ENCODE results near the gene CLDN20. TPM values are rescaled to one million over a fixed set of nuclear protein-coding genes. Genes with fewer than 3 reads are reported as not detected.

CLDN20 gene
- total RNA-seq, 3 donors from 2014 or later (not counting 1 experiment from before 2014, with no cell fraction given): not detected

GRCh38 chr6:155324993-155325392, 61.2 kb downstream of the CLDN20 start:
- intact Hi-C loops (cut with micrococcal nuclease): loop anchor here (5.0 kb wide), 1 partner anchor 1237 kb away; no protein-coding TSS in a partner anchor
- Mint-ChIP-seq H3K4me3 (no peak overlapping the region), H3K9me3 (no peaks in the 10 kb centered on the region), H3K4me1 (peaks cover 5% of the 10 kb centered on the region in 2 donors), H3K27me3 (ENCODE audit: low read depth in 2 of 2) (peaks cover 3 to 16% of the 10 kb centered on the region in 2 donors), H3K27ac (no peak overlapping the region), H3K36me3 (no peaks in the 10 kb centered on the region)
- H3K27me3 ChIP-seq (ENCODE audit: control insufficient read depth, insufficient read depth, low read length): no peaks in the 10 kb centered on the region
- H3K9me3 ChIP-seq (ENCODE audit: control insufficient read depth, insufficient read depth, low read length): no peaks in the 10 kb centered on the region
- H3K4me1 ChIP-seq (ENCODE audit: control insufficient read depth, insufficient read depth, low read length): no peaks in the 10 kb centered on the region
- TF ChIP-seq, protein P1, sequence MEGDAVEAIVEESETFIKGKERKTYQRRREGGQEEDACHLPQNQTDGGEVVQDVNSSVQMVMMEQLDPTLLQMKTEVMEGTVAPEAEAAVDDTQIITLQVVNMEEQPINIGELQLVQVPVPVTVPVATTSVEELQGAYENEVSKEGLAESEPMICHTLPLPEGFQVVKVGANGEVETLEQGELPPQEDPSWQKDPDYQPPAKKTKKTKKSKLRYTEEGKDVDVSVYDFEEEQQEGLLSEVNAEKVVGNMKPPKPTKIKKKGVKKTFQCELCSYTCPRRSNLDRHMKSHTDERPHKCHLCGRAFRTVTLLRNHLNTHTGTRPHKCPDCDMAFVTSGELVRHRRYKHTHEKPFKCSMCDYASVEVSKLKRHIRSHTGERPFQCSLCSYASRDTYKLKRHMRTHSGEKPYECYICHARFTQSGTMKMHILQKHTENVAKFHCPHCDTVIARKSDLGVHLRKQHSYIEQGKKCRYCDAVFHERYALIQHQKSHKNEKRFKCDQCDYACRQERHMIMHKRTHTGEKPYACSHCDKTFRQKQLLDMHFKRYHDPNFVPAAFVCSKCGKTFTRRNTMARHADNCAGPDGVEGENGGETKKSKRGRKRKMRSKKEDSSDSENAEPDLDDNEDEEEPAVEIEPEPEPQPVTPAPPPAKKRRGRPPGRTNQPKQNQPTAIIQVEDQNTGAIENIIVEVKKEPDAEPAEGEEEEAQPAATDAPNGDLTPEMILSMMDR (IDR thresholded peaks at IDR 0.05): no peak
- H3K36me3 ChIP-seq (ENCODE audit: control insufficient read depth, insufficient read depth, low read length): no peaks in the 10 kb centered on the region
- ATAC-seq: no peak
- no peak for DNase-seq
- no peak overlapping the region for H3K27ac ChIP-seq (ENCODE audit: low read length)
- H3K4me3 ChIP-seq (ENCODE audit: low read length): no peak overlapping the region

GRCh38 chr6:155325700-155326516, 62.1 kb downstream of the CLDN20 start:
- H3K27ac ChIP-seq (ENCODE audit: low read length): no peak overlapping the region
- TF ChIP-seq, protein P1 (IDR thresholded peaks at IDR 0.05): no peak
- no peaks in the 10 kb centered on the region for H3K27me3 ChIP-seq (ENCODE audit: control insufficient read depth, insufficient read depth, low read length)
- no peak overlapping the region for H3K4me3 Mint-ChIP-seq
- no peaks in the 10 kb centered on the region for H3K9me3 Mint-ChIP-seq
- H3K36me3 ChIP-seq (ENCODE audit: control insufficient read depth, insufficient read depth, low read length): no peaks in the 10 kb centered on the region
- intact Hi-C loops (cut with micrococcal nuclease): loop anchor here (5.0 kb wide), 1 partner anchor 1236 kb away; no protein-coding TSS in a partner anchor
- WGBS (ENCODE audit: insufficient coverage): 81% methylated on average over 5 of the region's 6 CpGs
- no peaks in the 10 kb centered on the region for H3K9me3 ChIP-seq (ENCODE audit: control insufficient read depth, insufficient read depth, low read length)
- no peak overlapping the region for H3K27ac Mint-ChIP-seq
- H3K4me1 ChIP-seq (ENCODE audit: control insufficient read depth, insufficient read depth, low read length): no peaks in the 10 kb centered on the region
- peaks cover 5% of the 10 kb centered on the region in 2 donors for H3K4me1 Mint-ChIP-seq
- no peaks in the 10 kb centered on the region for H3K36me3 Mint-ChIP-seq
- DNase-seq (no peak), ATAC-seq (no peak)
- H3K27me3 Mint-ChIP-seq (ENCODE audit: low read depth in 2 of 2): peaks cover 3 to 9% of the 10 kb centered on the region in 2 donors
- H3K4me3 ChIP-seq (ENCODE audit: low read length): no peak overlapping the region

Other genes with a start within 250 kb of the CLDN20 start
- 10 to 100 TPM; 14.1 to 20.1 (median 17.1) TPM for gene TFB1M, start 50.5 kb downstream of the CLDN20 start, total RNA-seq
- gene NOX3, start 191.8 kb downstream of the CLDN20 start, total RNA-seq: not detected

Measured in natural killer cell (primary cell).